ENCODE results near the gene DNER. TPM values are rescaled to one million over a fixed set of nuclear protein-coding genes. Genes with fewer than 3 reads are reported as not detected.

DNER gene
- total RNA-seq, 1 experiment from 2014 or later: 8.4 TPM

- no TSS peak for BruUV-seq (replicated peaks)
- H3K9me3 ChIP-seq (ENCODE audit: low read depth, low read length, poor library complexity, severe bottlenecking): no peaks in the 10 kb centered on the region
- POLR2A ChIA-PET (ENCODE audit: low non-redundant PET): no interaction called here
- no peaks in the 10 kb centered on the region for H3K27me3 ChIP-seq (replicated peaks; ENCODE audit: insufficient read depth, low read depth, low read length, poor library complexity)
- intact Hi-C loops (cut with micrococcal nuclease; ENCODE audit: unreplicated experiment): no loop called here
- H3K36me3 ChIP-seq (ENCODE audit: insufficient read depth, low read length, poor library complexity, severe bottlenecking): no peaks in the 10 kb centered on the region
- CTCF ChIA-PET: no interaction called here
- no peak for TF ChIP-seq CTCF (conservative IDR thresholded peaks at IDR 0.05; ENCODE audit: low read depth, low read length)
- no peak for TF ChIP-seq EZH2 (IDR thresholded peaks at IDR 0.05; ENCODE audit: borderline replicate concordance, low read depth, low read length, poor library complexity, severe bottlenecking)
- H3K4me1 ChIP-seq (ENCODE audit: insufficient read depth, low read length, poor library complexity, severe bottlenecking): no peaks in the 10 kb centered on the region
- no peak overlapping the region for H3K27ac ChIP-seq (ENCODE audit: low read depth, low read length, poor library complexity, severe bottlenecking)
- no peak for DNase-seq (ENCODE audit: low spot score)
- no peak overlapping the region for H3K4me3 ChIP-seq (ENCODE audit: low read depth, low read length, poor library complexity, severe bottlenecking)
Measured at GRCh38 chr2:229731363-229731762, 17.0 kb upstream of the DNER start.

DNA sequence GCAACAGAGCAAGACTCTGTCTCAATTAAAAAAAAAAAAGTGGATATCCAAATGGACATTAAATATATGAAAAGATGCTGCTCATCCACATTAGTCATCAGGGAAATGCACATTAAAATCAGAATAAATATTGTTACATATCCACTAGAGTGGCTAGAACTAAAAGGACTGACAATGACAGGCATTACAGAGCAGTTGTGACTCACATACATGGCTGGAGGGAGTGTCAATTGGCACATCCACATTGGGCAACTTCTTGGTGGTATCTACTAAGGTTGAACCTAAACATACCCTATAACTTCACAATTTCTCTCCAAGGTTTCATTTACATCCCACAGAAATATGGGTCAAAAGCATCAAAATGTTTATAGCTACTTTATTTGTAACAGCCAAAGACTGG is 14.0 kb upstream of the DNER start:
- Histone ChIP-seq H3K4me3 (ENCODE audit: low read depth, low read length, poor library complexity, severe bottlenecking) (no peak overlapping the region), H3K27me3 (replicated peaks; ENCODE audit: insufficient read depth, low read depth, low read length, poor library complexity) (no peaks in the 10 kb centered on the region), H3K27ac (ENCODE audit: low read depth, low read length, poor library complexity, severe bottlenecking) (no peak overlapping the region), H3K9me3 (ENCODE audit: low read depth, low read length, poor library complexity, severe bottlenecking) (no peaks in the 10 kb centered on the region), H3K4me1 (ENCODE audit: insufficient read depth, low read length, poor library complexity, severe bottlenecking) (no peaks in the 10 kb centered on the region), H3K36me3 (ENCODE audit: insufficient read depth, low read length, poor library complexity, severe bottlenecking) (no peaks in the 10 kb centered on the region)
- POLR2A ChIA-PET (ENCODE audit: low non-redundant PET): no interaction called here
- TF ChIP-seq CTCF (conservative IDR thresholded peaks at IDR 0.05; ENCODE audit: low read depth, low read length) (no peak), EZH2 (IDR thresholded peaks at IDR 0.05; ENCODE audit: borderline replicate concordance, low read depth, low read length, poor library complexity, severe bottlenecking) (no peak)
- no peak for DNase-seq (ENCODE audit: low spot score)
- intact Hi-C loops (cut with micrococcal nuclease; ENCODE audit: unreplicated experiment): no loop called here
- CTCF ChIA-PET: no interaction called here
- no TSS peak for BruUV-seq (replicated peaks)

DNA sequence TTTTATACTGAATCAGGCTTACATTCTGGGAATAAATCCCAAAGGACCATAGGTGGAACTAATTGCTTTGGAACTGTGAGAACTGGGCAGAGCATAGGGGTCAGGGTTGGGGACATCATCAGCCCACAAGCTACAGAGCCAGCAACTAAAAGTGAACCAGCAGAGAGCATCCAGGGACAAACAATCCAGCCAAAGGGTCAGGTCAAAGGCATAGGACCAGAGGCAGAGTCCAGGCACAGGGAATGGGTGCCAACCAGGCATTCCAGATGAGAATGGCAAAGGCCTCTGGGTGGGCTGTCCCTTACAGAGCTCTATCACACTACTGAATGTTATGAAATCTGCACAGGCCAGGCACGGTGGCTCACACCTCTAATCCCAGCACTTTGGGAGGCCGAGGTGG is 12.3 kb upstream of the DNER start:
- TF ChIP-seq CTCF (conservative IDR thresholded peaks at IDR 0.05; ENCODE audit: low read depth, low read length): no peak
- no peak for TF ChIP-seq EZH2 (IDR thresholded peaks at IDR 0.05; ENCODE audit: borderline replicate concordance, low read depth, low read length, poor library complexity, severe bottlenecking)
- ChIA-PET POLR2A (ENCODE audit: low non-redundant PET) (no interaction called here), CTCF (no interaction called here)
- intact Hi-C loops (cut with micrococcal nuclease; ENCODE audit: unreplicated experiment): no loop called here
- no peaks in the 10 kb centered on the region for H3K4me1 ChIP-seq (ENCODE audit: insufficient read depth, low read length, poor library complexity, severe bottlenecking)
- no TSS peak for BruUV-seq (replicated peaks)
- no peaks in the 10 kb centered on the region for H3K9me3 ChIP-seq (ENCODE audit: low read depth, low read length, poor library complexity, severe bottlenecking)
- H3K4me3 ChIP-seq (ENCODE audit: low read depth, low read length, poor library complexity, severe bottlenecking): no peak overlapping the region
- H3K27ac ChIP-seq (ENCODE audit: low read depth, low read length, poor library complexity, severe bottlenecking): no peak overlapping the region
- DNase-seq (ENCODE audit: low spot score): no peak
- H3K36me3 ChIP-seq (ENCODE audit: insufficient read depth, low read length, poor library complexity, severe bottlenecking): no peaks in the 10 kb centered on the region
- H3K27me3 ChIP-seq (replicated peaks; ENCODE audit: insufficient read depth, low read depth, low read length, poor library complexity): no peaks in the 10 kb centered on the region
